GM19397 (cell line): ENCODE results near the gene ARHGAP40.

ENCODE experiments used
- ATAC-seq: cut with Tn5 transposase; IDR thresholded peaks from one replicate; pipeline ENCODE4 v1.9.1; 2021; ENCODE audit warnings: mild to moderate bottlenecking, moderate library complexity; ENCODE audit not compliant: unreplicated experiment

ARHGAP40 gene

DNA sequence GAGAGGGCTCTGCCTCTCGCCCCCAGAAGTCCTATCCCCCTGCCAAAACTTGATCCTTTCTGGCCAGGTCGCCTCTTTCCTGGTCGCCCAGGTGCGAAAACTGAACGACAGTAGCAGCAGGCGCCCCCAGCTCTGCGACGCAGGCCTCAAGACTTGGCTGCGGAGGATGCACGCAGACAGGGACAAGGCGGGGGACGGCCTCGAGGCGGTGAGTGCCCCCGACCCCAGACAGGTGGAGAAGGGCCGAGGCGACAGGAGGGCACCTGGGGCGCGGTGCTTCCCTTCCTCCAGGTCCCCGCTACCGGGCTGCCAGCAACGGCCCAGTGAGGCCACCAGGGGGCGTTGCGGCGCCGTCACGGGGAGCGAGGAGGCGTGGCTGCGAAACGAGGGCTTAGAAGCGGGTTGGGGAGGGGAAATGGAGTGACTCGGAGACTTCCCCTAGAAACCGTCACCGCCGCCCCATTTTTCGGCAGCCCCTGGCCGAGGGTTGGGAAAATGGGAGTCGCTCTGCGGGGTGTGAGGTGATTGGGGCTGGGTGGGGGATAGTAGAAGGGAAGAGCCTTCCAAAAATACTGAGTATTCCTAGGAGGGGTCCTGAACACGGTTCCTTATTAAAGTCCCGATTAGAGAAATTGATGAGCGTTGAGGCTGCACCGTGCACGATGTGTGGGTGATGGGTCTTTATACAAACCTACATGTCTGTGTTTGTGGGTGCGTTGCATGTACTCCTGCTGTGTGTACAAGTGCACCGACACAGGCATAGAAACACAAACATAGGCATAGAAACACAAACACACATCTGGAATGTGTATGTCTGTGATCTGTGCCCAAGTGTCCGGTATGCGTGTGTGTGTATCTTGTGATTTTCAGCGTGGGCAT lies 44.6 kb downstream of the ARHGAP40 start:
- ATAC-seq, result peak; percentile 74

DNA sequence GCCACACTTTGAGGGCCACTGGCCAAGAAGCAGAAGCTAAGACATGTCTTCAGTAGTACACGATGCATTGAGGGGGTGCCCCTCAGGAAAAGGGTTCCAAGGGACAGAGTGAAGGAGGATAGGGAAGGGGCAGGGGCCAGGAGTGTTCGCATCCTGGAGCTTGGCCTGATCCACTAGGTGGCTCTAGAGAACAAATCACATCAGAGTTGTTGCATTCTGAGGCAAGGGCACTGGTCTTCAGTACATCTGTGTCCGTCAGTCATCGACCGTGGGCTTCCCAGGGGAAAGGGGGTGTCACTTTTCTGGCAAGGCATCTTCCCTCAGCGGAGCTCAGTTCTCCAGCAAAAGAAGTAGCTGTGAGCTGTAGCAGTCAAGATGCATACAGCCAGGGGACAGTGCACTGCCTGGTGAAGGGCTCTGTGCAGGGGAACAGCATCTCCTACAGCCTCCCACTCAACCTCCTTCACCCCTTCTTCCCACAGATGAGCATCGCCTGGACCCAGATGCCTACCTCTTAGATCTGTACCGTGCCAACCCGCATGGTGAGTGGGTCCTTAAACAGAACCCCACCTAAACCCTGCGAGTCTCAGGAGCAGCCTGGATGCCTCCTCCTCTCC lies 47.8 kb downstream of the ARHGAP40 start:
- no peak for ATAC-seq

DNA sequence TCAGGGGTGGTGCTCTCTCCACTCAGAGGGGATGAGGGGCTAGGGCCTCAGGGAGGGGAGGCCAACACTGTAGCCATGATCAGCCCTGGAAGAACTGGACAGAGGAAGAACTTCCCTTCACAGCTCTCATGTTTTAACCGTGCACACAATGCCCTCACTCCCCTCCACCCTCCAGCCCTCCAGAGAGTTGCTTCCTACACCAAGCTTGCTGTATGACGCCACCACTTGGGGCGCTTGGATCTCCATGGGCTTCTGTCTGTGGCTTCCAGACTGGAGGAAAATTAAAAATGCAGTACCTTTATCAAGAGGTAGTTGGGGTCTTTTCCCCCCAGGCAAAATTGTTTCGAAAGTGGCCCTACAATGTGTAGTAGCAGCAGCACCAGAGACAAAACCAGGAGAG lies 48.4 kb downstream of the ARHGAP40 start:
- ATAC-seq, result no peak

DNA sequence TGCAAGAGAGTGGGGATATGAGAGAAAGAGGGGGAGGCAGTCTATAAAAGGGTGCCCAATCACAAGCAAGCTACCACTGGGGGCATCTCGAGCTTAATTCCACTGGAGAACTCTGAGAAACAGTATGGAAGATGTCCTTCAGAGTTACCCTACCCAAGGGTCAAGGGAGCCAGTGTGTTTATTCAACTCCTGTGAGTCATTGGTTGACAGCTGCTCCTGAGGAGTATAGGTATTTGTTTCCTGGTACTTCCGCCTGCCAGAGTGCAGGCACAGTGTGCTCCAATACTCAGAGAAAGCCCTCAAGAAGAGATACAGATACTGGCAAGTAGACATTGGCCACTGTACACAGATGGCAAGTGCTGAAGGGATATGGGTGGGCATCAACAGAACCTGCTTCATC lies 49.5 kb downstream of the ARHGAP40 start:
- ATAC-seq, result no peak

DNA sequence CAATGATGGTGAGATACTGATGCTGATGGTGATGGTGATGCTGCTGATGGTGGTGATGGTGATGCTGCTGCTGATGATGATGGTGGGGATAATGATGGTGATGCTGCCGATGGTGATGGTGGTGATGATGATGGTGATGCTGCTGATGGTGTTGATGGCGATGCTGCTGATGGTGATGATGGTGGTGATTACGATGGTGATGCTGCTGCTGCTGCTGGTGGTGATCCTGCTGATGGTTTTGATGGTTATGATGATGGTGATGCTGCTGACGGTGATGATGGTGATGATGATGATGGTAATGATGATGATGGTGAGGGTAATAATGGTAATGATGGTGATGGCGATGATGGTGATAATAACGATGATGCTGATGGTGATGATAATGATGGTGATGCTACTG lies 50.0 kb downstream of the ARHGAP40 start:
- ATAC-seq, result no peak

DNA sequence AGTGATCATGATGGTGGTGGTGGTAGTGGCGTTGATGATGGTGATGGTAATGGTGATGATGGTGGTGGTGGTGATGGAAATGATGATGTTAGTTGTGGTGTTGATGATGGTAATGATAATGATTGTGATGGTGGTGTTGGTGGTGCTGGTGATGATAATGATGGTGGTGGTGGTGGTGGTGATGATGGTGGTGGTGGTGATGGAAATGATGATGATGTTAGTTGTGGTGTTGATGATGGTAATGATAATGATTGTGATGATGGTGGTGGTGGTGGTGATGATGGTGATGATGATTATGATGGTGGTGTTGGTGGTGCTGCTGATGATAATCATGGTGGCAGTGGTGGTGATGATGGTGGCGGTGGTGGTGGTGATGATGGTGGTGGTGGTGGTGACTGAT lies 51.4 kb downstream of the ARHGAP40 start:
- ATAC-seq, result no peak

DNA sequence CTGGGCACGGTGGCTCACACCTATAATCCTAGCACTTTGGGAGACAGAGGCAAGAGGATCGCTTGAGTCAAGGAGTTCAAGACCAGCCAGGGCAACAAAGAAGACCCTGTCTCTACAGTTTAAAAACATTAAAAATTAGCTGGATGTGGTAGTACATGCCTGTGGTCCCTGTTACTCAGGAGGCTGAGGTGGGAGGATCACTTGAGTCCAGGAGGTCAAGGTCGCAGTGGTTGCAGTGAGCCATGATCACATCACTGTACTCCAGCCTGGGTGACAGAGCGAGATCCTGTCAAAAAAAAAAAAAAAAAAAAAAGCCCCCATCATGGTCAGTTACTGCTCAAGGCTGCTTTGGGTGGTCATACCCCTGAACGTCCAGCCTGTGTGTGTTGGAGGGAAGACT lies 55.8 kb downstream of the ARHGAP40 start:
- no peak for ATAC-seq

DNA sequence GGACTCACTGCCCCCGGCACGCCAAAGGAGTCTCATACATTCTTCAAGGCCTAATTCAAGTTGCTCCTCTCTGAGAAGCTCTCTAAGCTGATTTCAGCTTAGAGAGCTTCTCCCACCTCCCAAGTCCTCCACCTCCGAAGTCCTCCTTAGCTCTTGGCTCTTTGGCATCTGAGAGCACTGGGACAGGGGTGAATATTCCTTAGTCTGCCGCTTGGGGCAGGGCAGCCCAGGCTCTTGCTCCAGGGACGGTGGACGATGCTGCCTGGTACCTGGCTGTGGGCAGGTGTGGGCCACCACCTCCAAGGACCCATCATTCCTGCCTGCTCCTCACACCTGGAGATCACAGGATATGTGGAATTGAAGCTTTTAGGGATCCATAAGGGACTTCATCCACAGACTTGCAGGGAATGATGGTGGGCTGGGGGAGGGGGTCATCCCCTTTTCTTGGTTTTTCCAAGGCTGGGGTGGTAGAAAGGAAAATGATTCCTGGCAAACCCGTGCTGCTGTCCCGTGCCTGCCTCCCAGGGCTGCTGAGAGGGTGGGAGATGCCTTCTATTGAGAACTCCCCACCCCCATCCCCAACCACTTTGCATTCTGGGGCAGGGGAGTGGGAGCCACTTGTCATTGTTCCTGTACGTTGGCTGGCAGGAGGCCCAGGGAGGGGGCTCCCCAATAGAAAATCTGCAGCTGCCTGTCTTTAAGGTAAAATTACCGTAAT lies 57.4 kb downstream of the ARHGAP40 start:
- ATAC-seq, result no peak

DNA sequence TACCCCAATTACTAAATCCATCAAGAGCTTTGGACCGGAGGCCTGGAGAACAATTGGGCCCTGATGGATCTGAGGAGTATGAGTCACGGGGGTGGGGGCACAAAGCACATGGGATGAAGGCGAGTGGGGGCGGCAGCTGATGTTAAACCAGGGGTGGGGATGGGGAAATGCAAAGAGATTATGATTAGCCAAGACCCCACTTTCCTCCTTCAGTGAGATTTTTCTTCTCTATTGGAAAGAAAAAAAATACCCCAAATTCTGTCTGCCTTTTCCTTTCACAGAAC lies 57.9 kb downstream of the ARHGAP40 start:
- no peak for ATAC-seq

DNA sequence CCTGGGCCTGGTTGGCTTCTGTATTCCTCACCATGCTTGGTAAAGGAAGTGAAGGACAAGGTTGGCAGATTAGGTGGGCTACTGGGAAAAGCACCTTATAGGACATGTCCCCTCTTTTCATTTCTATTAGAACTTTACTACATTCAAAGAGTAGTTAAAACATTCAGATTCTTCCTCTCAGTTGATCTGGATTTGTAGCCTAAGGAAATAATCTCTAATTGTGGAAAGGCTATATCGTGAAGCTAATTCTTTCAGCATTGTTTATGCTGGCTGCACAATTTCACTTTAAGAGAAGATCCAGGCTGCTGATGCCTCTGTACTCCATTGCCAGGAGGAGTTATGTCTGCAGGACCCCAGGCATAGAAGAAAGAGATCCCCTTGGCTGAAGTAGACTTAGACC lies 58.8 kb downstream of the ARHGAP40 start:
- no peak for ATAC-seq

DNA sequence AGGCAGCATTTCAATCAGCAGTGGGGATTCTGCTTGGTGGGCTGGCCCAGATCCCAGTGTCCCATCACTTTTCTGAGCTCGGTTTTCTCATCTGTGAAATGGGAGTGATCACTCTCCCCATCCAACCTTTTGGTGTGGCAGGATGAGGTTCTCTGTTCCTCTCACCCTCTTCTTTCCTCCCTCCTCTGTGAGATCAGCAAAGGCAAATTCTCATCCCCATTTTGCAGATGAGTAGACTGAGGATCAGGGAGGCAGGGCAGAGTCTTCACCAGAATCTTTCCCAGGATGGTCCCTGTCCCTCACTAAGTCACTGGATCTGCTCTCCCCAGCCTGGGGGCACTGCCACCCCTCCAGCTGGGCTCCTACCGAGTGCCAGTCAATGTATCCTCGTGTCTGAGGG lies 62.1 kb downstream of the ARHGAP40 start:
- ATAC-seq, result no peak

DNA sequence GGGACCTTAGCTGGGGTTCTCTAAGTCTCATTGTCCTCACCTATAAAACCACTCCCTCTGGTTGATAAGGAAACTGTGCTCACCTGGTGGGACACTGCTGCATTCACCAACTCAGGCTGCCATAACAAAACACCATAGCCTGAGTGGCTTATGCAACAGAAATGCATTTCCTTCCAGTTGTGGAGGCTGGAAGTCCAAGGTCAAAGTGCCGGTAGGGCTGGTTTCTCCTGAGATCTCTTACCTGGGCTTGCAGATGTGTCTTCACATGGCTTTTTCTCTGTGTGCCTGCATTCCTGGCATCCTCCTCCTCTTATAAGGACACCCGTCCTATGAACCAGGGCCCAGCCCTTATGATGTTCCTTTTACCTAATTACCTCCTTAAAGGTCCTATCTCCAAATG lies 62.7 kb downstream of the ARHGAP40 start:
- ATAC-seq, result no peak

DNA sequence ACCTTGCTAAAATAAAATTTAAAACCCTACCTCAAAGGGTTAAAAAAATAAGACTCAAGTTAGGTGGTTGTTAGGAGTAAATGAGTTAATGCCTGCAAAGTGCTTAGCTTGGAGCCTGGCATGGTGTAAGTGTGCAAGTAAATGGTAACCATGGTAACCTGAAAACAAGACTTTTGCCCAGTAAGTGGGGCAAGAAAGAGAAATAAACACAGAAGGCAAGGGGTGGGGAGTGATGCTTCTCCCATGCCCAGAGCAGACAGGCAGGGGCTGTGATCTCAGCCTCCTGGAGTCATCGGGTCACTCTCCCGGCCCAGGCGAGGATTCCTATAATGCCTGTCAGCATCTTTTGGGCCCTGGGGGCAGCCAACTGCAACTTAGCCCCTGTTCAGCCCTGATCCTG lies 63.5 kb downstream of the ARHGAP40 start:
- no peak for ATAC-seq

DNA sequence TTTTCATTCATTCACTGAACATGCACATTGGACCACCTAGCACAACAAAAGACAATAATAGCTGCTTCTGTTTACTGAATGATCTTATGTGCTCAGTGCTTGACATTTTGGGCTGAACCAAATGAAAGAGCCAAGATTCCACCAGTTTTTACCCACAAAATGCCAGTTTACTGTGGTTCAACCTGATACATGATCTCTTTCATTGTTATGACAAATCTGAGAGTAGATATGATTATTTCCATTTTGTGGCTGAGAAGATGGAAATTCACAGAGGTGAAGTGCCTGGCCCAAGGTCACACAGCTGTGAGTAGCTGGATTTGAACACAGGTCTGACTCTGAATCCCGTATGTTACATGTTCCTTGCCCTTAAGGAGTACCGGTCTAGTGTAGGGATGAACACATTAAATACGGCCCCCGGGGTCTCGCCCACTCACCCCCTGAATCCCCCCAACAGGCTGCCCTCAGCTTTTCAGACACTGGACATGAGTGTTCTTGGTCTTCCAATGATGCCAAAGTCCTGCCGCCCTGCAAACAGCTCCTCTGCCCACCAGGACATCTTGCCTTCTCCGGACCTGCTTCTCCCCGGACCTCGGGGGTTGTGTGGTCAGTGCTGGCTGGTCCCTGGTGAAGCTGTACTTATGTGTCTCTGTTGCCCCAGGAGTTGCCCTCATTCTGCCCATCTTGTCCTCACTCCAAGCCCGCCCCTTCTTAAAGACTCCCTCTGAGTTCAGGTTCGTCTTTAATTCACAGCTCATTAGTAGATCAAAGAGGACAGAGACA lies 64.1 kb downstream of the ARHGAP40 start:
- ATAC-seq, result no peak

DNA sequence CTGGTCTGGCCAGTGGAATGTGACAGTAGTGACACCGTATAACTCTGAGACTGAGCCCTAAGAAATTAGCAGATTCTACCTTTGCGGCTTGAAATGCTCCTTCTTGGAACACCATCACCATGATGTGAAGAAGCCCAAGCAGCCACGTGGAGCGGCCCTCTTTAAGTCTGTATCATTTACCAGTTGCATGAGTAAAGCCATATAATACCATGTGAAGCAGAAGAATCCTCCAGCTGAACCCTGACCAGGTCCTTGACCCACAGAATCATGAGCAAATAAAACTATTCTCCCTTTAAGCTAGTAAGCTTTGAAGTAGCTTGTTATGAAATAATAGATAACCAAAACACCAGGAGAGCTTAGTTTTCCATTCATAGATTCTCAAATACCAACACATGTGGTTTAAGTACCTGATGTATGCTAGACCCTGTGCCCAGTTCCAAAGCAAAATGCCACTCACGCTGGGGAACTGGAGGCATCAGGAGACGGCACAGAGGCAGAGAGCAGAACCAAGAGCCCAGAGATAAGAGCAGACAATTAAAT lies 65.9 kb downstream of the ARHGAP40 start:
- no peak for ATAC-seq

DNA sequence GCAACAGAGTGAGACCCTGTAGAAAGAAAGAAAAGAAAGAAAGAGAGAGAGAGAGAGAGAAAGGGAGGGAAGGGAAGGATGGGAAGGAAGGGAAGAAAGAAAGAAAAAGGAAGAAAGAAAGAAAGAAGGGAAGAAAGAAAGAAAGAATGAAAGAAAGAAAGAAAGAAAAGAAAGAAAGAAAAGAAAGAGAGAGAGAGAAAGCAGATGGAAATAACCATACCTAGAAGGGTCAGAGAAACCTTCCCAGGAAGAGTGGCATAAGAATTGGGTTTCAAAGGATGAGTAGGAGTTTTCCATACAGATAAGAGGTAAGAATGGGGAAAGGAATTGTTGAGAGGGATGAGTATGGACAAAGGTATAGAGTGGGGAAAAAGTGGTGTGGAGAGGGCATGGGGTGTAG lies 68.1 kb downstream of the ARHGAP40 start:
- no peak for ATAC-seq

DNA sequence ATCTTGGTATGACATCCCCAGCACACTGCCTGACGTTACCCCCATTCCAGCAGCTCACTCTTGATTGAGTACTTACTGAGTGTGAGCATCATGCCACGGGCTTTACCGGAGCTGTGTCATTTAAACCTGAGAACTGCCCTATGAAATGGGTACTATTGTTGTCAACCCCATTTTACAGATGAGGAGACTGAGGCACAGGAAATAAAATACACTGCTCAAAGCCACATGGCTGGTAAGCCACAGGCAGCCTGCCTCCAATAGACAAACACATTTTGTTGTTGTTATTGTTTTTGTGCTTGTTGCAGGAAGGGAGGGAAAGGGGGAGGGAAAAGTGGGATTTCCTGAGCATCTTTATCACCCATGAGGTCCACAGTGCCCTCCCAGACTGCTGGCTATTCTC lies 69.2 kb downstream of the ARHGAP40 start:
- no peak for ATAC-seq

DNA sequence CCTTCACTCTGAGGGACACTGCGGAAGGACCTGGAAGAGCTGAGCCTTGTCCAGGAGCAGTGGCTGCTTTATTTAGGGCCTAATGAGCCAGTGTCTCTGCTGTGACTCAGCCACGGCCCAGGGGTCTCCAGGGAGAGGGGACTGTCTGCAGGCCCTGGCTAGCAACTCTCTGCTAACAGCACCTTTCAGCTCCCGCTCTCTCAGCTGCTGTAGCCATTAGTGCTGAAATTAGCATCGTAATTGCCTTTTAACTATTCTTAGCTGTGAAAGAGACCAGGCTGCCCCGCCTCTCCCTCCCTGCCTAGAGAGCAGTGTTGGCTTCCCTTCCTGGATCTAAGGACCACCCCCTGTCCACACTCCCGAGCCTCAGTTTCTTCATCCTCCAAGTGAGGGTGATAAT lies 69.6 kb downstream of the ARHGAP40 start:
- ATAC-seq, result no peak

DNA sequence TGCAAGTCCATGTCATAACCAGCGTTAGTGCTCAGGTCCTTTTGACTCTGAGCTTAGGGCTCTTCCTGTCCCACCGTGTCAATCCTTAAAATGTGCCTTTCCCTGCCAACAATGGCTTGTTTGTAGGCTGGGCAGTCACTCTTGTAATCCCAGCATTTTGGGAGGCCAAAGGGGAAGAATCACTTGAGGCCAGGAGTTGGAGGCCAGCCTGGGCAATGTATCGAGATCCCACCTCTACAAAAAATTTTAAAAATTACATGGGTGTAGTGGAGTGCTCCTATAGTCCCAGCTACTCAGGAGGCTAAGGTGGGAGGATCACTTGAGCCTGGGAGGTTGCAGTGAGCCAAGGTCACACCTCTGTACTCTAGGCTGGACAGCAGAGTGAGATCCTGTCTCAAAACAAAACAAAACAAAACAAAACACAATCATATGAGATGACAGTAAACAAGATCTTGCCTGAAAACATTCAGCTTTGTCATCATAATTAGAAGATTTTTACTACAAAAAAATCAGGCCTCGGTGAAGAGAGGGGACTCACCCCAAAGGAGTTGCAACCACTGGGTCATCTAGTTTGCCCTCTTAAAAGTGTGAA lies 70.2 kb downstream of the ARHGAP40 start:
- ATAC-seq, result no peak

DNA sequence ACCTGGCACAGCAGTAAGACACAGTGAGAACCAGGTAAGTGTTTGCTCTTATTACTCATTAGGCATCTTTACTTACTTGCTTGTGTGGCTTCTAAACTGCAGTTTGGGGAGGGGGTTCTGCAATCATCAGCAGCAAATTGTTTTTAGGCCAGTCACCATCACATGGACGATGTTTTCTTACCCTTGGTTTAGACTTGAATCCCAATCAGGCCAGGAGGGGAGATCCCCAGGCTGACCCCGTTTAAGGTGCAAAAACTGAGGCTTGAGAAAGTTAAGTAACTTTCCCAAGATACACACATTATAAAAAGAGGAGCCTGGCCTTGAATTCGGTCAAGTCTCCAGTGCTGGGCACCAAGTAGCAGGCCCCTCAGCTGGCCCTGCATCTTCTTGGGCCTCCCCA lies 70.9 kb downstream of the ARHGAP40 start:
- ATAC-seq, result no peak

DNA sequence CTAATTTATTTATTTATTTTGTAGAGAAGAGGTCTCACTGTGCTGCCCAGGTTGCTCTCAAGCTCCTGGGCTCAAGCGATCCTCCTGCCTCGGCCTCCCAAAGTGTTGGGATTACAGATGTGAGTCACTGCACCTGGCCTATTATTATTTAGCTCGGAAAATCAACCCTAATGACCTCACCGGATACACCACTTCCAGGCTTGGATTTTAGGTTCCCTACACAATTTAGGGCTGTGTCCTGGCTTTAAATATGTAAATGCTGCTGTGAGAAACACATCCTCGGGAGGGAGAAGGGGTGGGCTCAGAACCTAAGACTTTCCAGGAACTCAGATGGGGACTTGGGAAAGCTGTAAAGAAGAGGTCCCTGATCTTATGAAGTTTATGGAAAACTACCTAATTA lies 71.7 kb downstream of the ARHGAP40 start:
- no peak for ATAC-seq
